ENCODE measurements around the gene BRSK1.

The BRSK1 gene

GRCh38 chr19:55333870-55334269, 50.1 kb downstream of the BRSK1 start:
- H3K27me3 ChIP-seq: no peaks in the 10 kb centered on the region
- no peaks in the 10 kb centered on the region for H3K36me3 ChIP-seq
- no peak overlapping the region for H3K27ac ChIP-seq
- H3K4me3 ChIP-seq (ENCODE audit: low read depth in 1 of 2, low read length in 1 of 2): no peak overlapping the region
- H3K9me3 ChIP-seq: no peaks in the 10 kb centered on the region
- peaks cover 24 to 25% of the 10 kb centered on the region in 2 experiments for H3K4me1 ChIP-seq (ENCODE audit: control insufficient read depth in 1 of 2, insufficient read depth in 1 of 2, low read depth in 1 of 2, low read length in 1 of 2)
- TF ChIP-seq CTCF (IDR thresholded peaks at IDR 0.05): no peak

- no peaks in the 10 kb centered on the region for H3K9me3 ChIP-seq
- H3K4me3 ChIP-seq (ENCODE audit: low read depth in 1 of 2, low read length in 1 of 2): no peak overlapping the region
- H3K27me3 ChIP-seq: peaks cover 10% of the 10 kb centered on the region
- peaks cover 35 to 36% of the 10 kb centered on the region in 2 experiments for H3K4me1 ChIP-seq (ENCODE audit: control insufficient read depth in 1 of 2, insufficient read depth in 1 of 2, low read depth in 1 of 2, low read length in 1 of 2)
- H3K36me3 ChIP-seq: no peaks in the 10 kb centered on the region
- no peak for TF ChIP-seq CTCF (IDR thresholded peaks at IDR 0.05)
- no peak overlapping the region for H3K27ac ChIP-seq
Observed at GRCh38 chr19:55336101-55336500, 52.3 kb downstream of the BRSK1 start.

GRCh38 chr19:55339105-55339888, 55.5 kb downstream of the BRSK1 start, which contains the start of gene KMT5C:
TSS of gene KMT5C (plus strand) at chr19:55339876. CDS start at chr19:55341937, 2,061 bp downstream.
- Histone ChIP-seq H3K27me3 (peaks cover 17% of the 10 kb centered on the region), H3K27ac (peak within 1 kb of the TSS; percentile 97), H3K4me3 (ENCODE audit: low read depth in 1 of 2, low read length in 1 of 2) (peak within 1 kb of the TSS; percentile 73 to 87), H3K9me3 (no peaks in the 10 kb centered on the region), H3K36me3 (peaks cover 4% of the 10 kb centered on the region), H3K4me1 (ENCODE audit: control insufficient read depth in 1 of 2, insufficient read depth in 1 of 2, low read depth in 1 of 2, low read length in 1 of 2) (peaks cover 22 to 26% of the 10 kb centered on the region in 2 experiments)
- TF ChIP-seq CTCF (IDR thresholded peaks at IDR 0.05): peak; percentile 84

- Histone ChIP-seq H3K4me1 (ENCODE audit: control insufficient read depth in 1 of 2, insufficient read depth in 1 of 2, low read depth in 1 of 2, low read length in 1 of 2) (peaks cover 22 to 26% of the 10 kb centered on the region in 2 experiments), H3K27me3 (peaks cover 17% of the 10 kb centered on the region), H3K4me3 (ENCODE audit: low read depth in 1 of 2, low read length in 1 of 2) (peak overlapping the region; percentile 73 to 87), H3K36me3 (peaks cover 4% of the 10 kb centered on the region), H3K9me3 (no peaks in the 10 kb centered on the region), H3K27ac (peak overlapping the region; percentile 97)
- TF ChIP-seq CTCF (IDR thresholded peaks at IDR 0.05): no peak
Observed at GRCh38 chr19:55339889-55340783, 56.3 kb downstream of the BRSK1 start.

- Histone ChIP-seq H3K27ac (no peak overlapping the region), H3K36me3 (peaks cover 4% of the 10 kb centered on the region), H3K4me1 (ENCODE audit: control insufficient read depth in 1 of 2, insufficient read depth in 1 of 2, low read depth in 1 of 2, low read length in 1 of 2) (peaks cover 22 to 26% of the 10 kb centered on the region in 2 experiments), H3K9me3 (no peaks in the 10 kb centered on the region), H3K4me3 (ENCODE audit: low read depth in 1 of 2, low read length in 1 of 2) (peak overlapping the region in 1 of 2 experiments; percentile 87), H3K27me3 (peaks cover 17% of the 10 kb centered on the region)
- TF ChIP-seq CTCF (IDR thresholded peaks at IDR 0.05): no peak
Observed at GRCh38 chr19:55340784-55341147, 57.0 kb downstream of the BRSK1 start.
